IMR-90 (cell line): Measurements from ENCODE around the gene ERICH6B. TPM values are rescaled to one million over a fixed set of nuclear protein-coding genes. Genes with fewer than 3 reads are reported as not detected.

Experiments used
- ATAC-seq: fragments of 200-7000 bp; cut with Tn5 transposase; 2 replicates; pipeline ENCODE4 v1.9.1; 2020; ENCODE audit warnings: low read depth, mild to moderate bottlenecking, moderate library complexity
- BruUV-seq: library from RNA; stranded (reverse); fragments of 400-500 nt; replicated peaks from 2 replicates; lab custom pipeline; 2021; lab: Mats Ljungman, UMichigan
- CTCF ChIA-PET: fragments of 300-600 bp; formaldehyde crosslinking; extraction: SDS; loops from one replicate; lab custom pipeline; 2021; ENCODE audit warnings: antibody characterized with exemption; lab: Yijun Ruan, JAX
- POLR2A ChIA-PET: fragments of 300-600 bp; sonication (Branson Sonifier 250); formaldehyde crosslinking; loops from one replicate; lab custom pipeline; 2022; ENCODE audit warnings: antibody characterized with exemption; ENCODE audit not compliant: unreplicated experiment; lab: Charles Lee
- DNase-seq: peaks from one replicate; pipeline ENCODE4 v3.0.0; 2013
- H2AFZ ChIP-seq: replicated peaks from 2 replicates; pipeline ENCODE3; 2013; ENCODE audit warnings: low read length, mild to moderate bottlenecking; ENCODE audit not compliant: poor library complexity
- H2AK5ac ChIP-seq: 2 replicates; pipeline ENCODE4 v1.6.1; 2013; ENCODE audit warnings: low read depth, low read length, inconsistent platforms
- H2AK9ac ChIP-seq: replicated peaks from 2 replicates; pipeline ENCODE3; 2013; ENCODE audit warnings: mild to moderate bottlenecking, low read depth, low read length, moderate library complexity; ENCODE audit not compliant: poor library complexity
- H2BK120ac ChIP-seq: 2 replicates; pipeline ENCODE4 v1.6.1; 2013; ENCODE audit warnings: low read depth, low read length, inconsistent platforms
- H2BK15ac ChIP-seq: 3 replicates; pipeline ENCODE4 v1.6.1; 2013; ENCODE audit warnings: low read depth, low read length, inconsistent platforms
- H2BK20ac ChIP-seq: 2 replicates; pipeline ENCODE4 v1.6.1; 2013; ENCODE audit warnings: low read depth, mild to moderate bottlenecking, inconsistent platforms, low read length, moderate library complexity
- H2BK5ac ChIP-seq: 2 replicates; pipeline ENCODE4 v1.6.1; 2013; ENCODE audit warnings: mild to moderate bottlenecking, low read depth, low read length, inconsistent platforms; ENCODE audit not compliant: poor library complexity, severe bottlenecking
- H3K14ac ChIP-seq: replicated peaks from 2 replicates; pipeline ENCODE4 v1.6.1; 2013; ENCODE audit warnings: low read depth, low read length, inconsistent platforms
- H3K18ac ChIP-seq: 2 replicates; pipeline ENCODE4 v1.6.1; 2013; ENCODE audit warnings: low read depth, low read length, control low read depth
- H3K23ac ChIP-seq: 2 replicates; pipeline ENCODE4 v1.6.1; 2013; ENCODE audit warnings: low read depth, low read length, inconsistent platforms
- H3K27ac ChIP-seq: 2 replicates; pipeline ENCODE4 v1.5.1; 2013; ENCODE audit warnings: mild to moderate bottlenecking, control low read depth, low read length; ENCODE audit not compliant: insufficient read depth
- H3K27me3 ChIP-seq: 2 replicates; pipeline ENCODE4 v1.6.1; 2013; ENCODE audit warnings: low read length; ENCODE audit not compliant: control insufficient read depth, insufficient read depth
- H3K36me3 ChIP-seq: 2 replicates; pipeline ENCODE4 v1.6.1; 2013; ENCODE audit warnings: low read length, mixed read lengths; ENCODE audit not compliant: control insufficient read depth, insufficient read depth
- H3K4ac ChIP-seq: 2 replicates; pipeline ENCODE4 v1.6.1; 2013; ENCODE audit warnings: low read depth, low read length, inconsistent platforms
- H3K4me1 ChIP-seq: 2 replicates; pipeline ENCODE4 v1.6.1; 2013; ENCODE audit warnings: low read length, mixed read lengths; ENCODE audit not compliant: control insufficient read depth, insufficient read depth
- H3K4me2 ChIP-seq: 2 replicates; pipeline ENCODE4 v1.6.1; 2013; ENCODE audit warnings: low read depth, mild to moderate bottlenecking, control low read depth, low read length, moderate library complexity
- H3K4me3 ChIP-seq: 2 replicates; pipeline ENCODE4 v1.5.1; 2013; ENCODE audit warnings: low read depth, mild to moderate bottlenecking, control low read depth, low read length, moderate library complexity; ENCODE audit not compliant: insufficient read depth
- H3K56ac ChIP-seq: 2 replicates; pipeline ENCODE4 v1.6.1; 2013; ENCODE audit warnings: low read length, inconsistent platforms; ENCODE audit not compliant: insufficient read depth; ENCODE audit errors: extremely low read depth
- H3K79me1 ChIP-seq, 2 experiments: 2 replicates each; pipeline ENCODE4 v1.6.1; 2013; ENCODE audit warnings: low read length in 2 of 2, inconsistent platforms in 1 of 2, low read depth in 1 of 2
- H3K9ac ChIP-seq: 2 replicates; pipeline ENCODE4 v1.6.1; 2013; ENCODE audit warnings: low read depth, low read length, control low read depth
- H3K9me1 ChIP-seq: 2 replicates; pipeline ENCODE4 v1.6.1; 2013; ENCODE audit warnings: low read length, inconsistent platforms; ENCODE audit not compliant: insufficient read depth
- H3K9me3 ChIP-seq: 2 replicates; pipeline ENCODE4 v1.6.1; 2013; ENCODE audit warnings: low read length; ENCODE audit not compliant: control insufficient read depth, insufficient read depth
- H4K20me1 ChIP-seq: 2 replicates; pipeline ENCODE4 v1.6.1; 2013; ENCODE audit warnings: low read length, inconsistent platforms; ENCODE audit not compliant: insufficient read depth
- H4K5ac ChIP-seq: 2 replicates; pipeline ENCODE4 v1.6.1; 2013; ENCODE audit warnings: mild to moderate bottlenecking, low read depth, low read length, control low read depth
- H4K8ac ChIP-seq, 2 experiments: 2 replicates each; pipeline ENCODE4 v1.6.1; 2013; ENCODE audit warnings: low read depth in 2 of 2, low read length in 2 of 2, control low read depth in 1 of 2, inconsistent platforms in 1 of 2
- H4K91ac ChIP-seq: 2 replicates; pipeline ENCODE4 v1.6.1; 2013; ENCODE audit warnings: low read depth, low read length, inconsistent platforms; ENCODE audit not compliant: insufficient read depth
- CEBPB ChIP-seq: IDR thresholded peaks from 2 replicates; pipeline ENCODE4 v1.6.1; 2012; ENCODE audit warnings: low read depth, low read length, improper control_type of control experiment
- WGBS, 2 experiments: methylation state at CpG; one replicate each; pipeline versions ENCODE4 v1.1.5 to v1.1.7; 2013; ENCODE audit warnings: missing lambda C conversion rate in 2 of 2; ENCODE audit not compliant: insufficient read length in 1 of 2; ENCODE audit errors: extremely low coverage in 2 of 2; 5-methylcytosine and 5-hydroxymethylcytosine counted together
- dilution Hi-C: fragments of 300-500 bp; cut with HindIII; formaldehyde crosslinking; loops from one replicate; pipeline ENCODE4 v1.14.3; 2018; ENCODE audit warnings: low sequenced_read_pairs; ENCODE audit not compliant: unreplicated experiment
- in situ Hi-C: fragments of 300-500 bp; cut with MboI; formaldehyde crosslinking; loops from 3 replicates; pipeline ENCODE4 v1.14.3; 2019; ENCODE audit warnings: low sequenced_read_pairs, inconsistent platforms, mixed read lengths
- intact Hi-C: fragments of 100-400 bp; cut with micrococcal nuclease; formaldehyde crosslinking; loops from 2 replicates; pipeline ENCODE4 v1.10.0; 2022
- polyA plus RNA-seq, 3 experiments: library from polyadenylated mRNA; depleted of rRNA; stranded (reverse); fragments of >200 nt; gene quantifications; 2 replicates each; pipeline ENCODE4 v1.2.3, GENCODE V29; 2012; ENCODE audit warnings: low replicate concordance in 1 of 3
- total RNA-seq: library from RNA; depleted of rRNA; stranded (reverse); fragments of >200 nt; gene quantifications from 2 replicates; pipeline ENCODE4 v1.2.3, GENCODE V29; 2012

Gene ERICH6B
- total and polyA plus RNA-seq, 2 of the 4 experiments (the other 2 are of a cell fraction): not detected

GRCh38 chr13:45548281-45548680 is 67.3 kb downstream of the ERICH6B start:
- H4K5ac ChIP-seq: no peak overlapping the region
- H3K27ac ChIP-seq: no peak overlapping the region
- no peak overlapping the region for H3K4me2 ChIP-seq
- no peak overlapping the region for H4K91ac ChIP-seq
- no peaks in the 10 kb centered on the region for H3K79me1 ChIP-seq
- H3K9ac ChIP-seq: no peak overlapping the region
- DNase-seq (no peak), ATAC-seq (no peak)
- H2BK120ac ChIP-seq: no peak overlapping the region
- no peak overlapping the region for H2AFZ ChIP-seq
- POLR2A ChIA-PET: no interaction called here
- CTCF ChIA-PET: no interaction called here
- H4K8ac ChIP-seq: no peak overlapping the region
- no peak overlapping the region; the same call in 1 of the 2 replicates for H3K56ac ChIP-seq
- H2BK5ac ChIP-seq: no peak overlapping the region
- H3K4me1 ChIP-seq: no peaks in the 10 kb centered on the region
- H2BK20ac ChIP-seq: no peak overlapping the region
- peaks cover 29% of the 10 kb centered on the region for H3K27me3 ChIP-seq
- no peaks in the 10 kb centered on the region for H3K36me3 ChIP-seq
- H2AK9ac ChIP-seq: no peak overlapping the region
- no peak overlapping the region for H3K23ac ChIP-seq
- H3K9me1 ChIP-seq: no peaks in the 10 kb centered on the region
- H2BK15ac ChIP-seq: no peak overlapping the region
- intact Hi-C loops: no loop called here
- no peaks in the 10 kb centered on the region for H4K20me1 ChIP-seq
- H2AK5ac ChIP-seq: no peak overlapping the region
- BruUV-seq: no TSS peak
- no peaks in the 10 kb centered on the region for H3K9me3 ChIP-seq
- in situ Hi-C loops: no loop called here
- H3K14ac ChIP-seq: no peak overlapping the region
- no peak overlapping the region for H3K18ac ChIP-seq
- dilution Hi-C loops: no loop called here
- no peak overlapping the region for H3K4me3 ChIP-seq
- WGBS, 2 experiments: no CpG with 5 or more reads among the region's 6 CpGs
- no peak overlapping the region for H3K4ac ChIP-seq
- no peak for TF ChIP-seq CEBPB
